ENCODE data around the gene ARHGEF4.
A peak's percentile ranks its signal among the peaks of the same experiment; 100 is the strongest.

Gene ARHGEF4

GRCh38 chr2:130851624-130852382, 15.1 kb downstream of the ARHGEF4 start:
- FAIRE-seq: no peak
- TF ChIP-seq, protein P1, sequence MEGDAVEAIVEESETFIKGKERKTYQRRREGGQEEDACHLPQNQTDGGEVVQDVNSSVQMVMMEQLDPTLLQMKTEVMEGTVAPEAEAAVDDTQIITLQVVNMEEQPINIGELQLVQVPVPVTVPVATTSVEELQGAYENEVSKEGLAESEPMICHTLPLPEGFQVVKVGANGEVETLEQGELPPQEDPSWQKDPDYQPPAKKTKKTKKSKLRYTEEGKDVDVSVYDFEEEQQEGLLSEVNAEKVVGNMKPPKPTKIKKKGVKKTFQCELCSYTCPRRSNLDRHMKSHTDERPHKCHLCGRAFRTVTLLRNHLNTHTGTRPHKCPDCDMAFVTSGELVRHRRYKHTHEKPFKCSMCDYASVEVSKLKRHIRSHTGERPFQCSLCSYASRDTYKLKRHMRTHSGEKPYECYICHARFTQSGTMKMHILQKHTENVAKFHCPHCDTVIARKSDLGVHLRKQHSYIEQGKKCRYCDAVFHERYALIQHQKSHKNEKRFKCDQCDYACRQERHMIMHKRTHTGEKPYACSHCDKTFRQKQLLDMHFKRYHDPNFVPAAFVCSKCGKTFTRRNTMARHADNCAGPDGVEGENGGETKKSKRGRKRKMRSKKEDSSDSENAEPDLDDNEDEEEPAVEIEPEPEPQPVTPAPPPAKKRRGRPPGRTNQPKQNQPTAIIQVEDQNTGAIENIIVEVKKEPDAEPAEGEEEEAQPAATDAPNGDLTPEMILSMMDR (IDR thresholded peaks at IDR 0.05; ENCODE audit: insufficient read depth, missing control alignments): no peak
- DNase-seq (ENCODE audit: insufficient read length, low spot score): no peak

GRCh38 chr2:130852521-130853115, 15.9 kb downstream of the ARHGEF4 start:
- FAIRE-seq: no peak

DNA sequence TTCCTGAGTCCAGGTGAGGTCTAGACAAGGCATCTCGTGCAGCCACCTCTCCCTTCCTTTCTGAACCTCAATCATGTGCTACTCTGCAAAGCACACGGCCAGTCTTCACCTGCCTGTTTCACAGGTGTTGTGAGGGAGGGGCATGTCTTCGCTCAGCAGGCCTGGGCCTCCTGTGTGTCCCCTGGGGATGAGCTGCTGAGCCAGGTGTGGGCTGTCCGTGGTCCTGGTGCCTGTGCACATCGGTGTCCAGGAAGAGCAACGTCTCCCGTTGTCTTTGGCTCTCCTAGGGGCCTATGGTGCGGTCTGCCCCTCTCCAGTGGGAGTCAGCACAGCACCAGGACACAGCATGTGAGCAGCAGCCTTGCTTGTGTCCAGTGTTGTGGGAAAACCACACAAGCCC, 16.7 kb downstream of the ARHGEF4 start:
- DNase-seq (ENCODE audit: insufficient read length, low spot score) (no peak), FAIRE-seq (no peak)
- TF ChIP-seq, protein P1 (IDR thresholded peaks at IDR 0.05; ENCODE audit: insufficient read depth, missing control alignments): no peak

More at GRCh38 chr2:130852521-130853115, 15.9 kb downstream of the ARHGEF4 start:
- DNase-seq (ENCODE audit: insufficient read length, low spot score): peak; percentile 55
- TF ChIP-seq, protein P1 (IDR thresholded peaks at IDR 0.05; ENCODE audit: insufficient read depth, missing control alignments): no peak

- TF ChIP-seq, protein P1 (IDR thresholded peaks at IDR 0.05; ENCODE audit: insufficient read depth, missing control alignments): no peak
- FAIRE-seq (no peak), DNase-seq (ENCODE audit: insufficient read length, low spot score) (no peak)
Observed at GRCh38 chr2:130854301-130854700, 17.6 kb downstream of the ARHGEF4 start.

- no peak for DNase-seq (ENCODE audit: insufficient read length, low spot score)
- no peak for FAIRE-seq
Observed at GRCh38 chr2:130864830-130865800, 28.4 kb downstream of the ARHGEF4 start.

GRCh38 chr2:130869441-130870160, 32.9 kb downstream of the ARHGEF4 start:
- FAIRE-seq: no peak
- DNase-seq (ENCODE audit: insufficient read length, low spot score): no peak
- TF ChIP-seq, protein P1 (IDR thresholded peaks at IDR 0.05; ENCODE audit: insufficient read depth, missing control alignments): no peak

More at GRCh38 chr2:130864830-130865800, 28.4 kb downstream of the ARHGEF4 start:
- TF ChIP-seq, protein P1 (IDR thresholded peaks at IDR 0.05; ENCODE audit: insufficient read depth, missing control alignments): no peak
